ENCODE results near the gene AKAP17A. TPM values are rescaled to one million over a fixed set of nuclear protein-coding genes. Genes with fewer than 3 reads are reported as not detected.
"Not testable (repeated sequence)": the region's sequence is repeated elsewhere in the genome, so short reads cannot be mapped to it uniquely, and the experiment has no call there.

AKAP17A gene
- total and polyA plus RNA-seq, 8 donors, result 20.5 to 106 (median 28.1) TPM

GRCh38 chrX:1561164-1561563, 30.2 kb upstream of the AKAP17A start:
- FAIRE-seq, result no peak
- ATAC-seq, result no peak
- Histone ChIP-seq H3K9me3 (no peaks in the 10 kb centered on the region), H3K27me3 (no peaks in the 10 kb centered on the region), H3K27ac (no peak overlapping the region), H3K4me1 (no peaks in the 10 kb centered on the region), H3K4me3 (no peak overlapping the region), H3K36me3 (no peaks in the 10 kb centered on the region)
- DNase-seq, result no peak
- intact Hi-C loops (cut with DNase I), result no loop called here
- WGBS, 2 donors, result 44 to 52% methylated on average over 2 of the region's 2 CpGs
- TF ChIP-seq CTCF (IDR thresholded peaks at IDR 0.05), result no peak

- H3K36me3 ChIP-seq; ATAC-seq; intact Hi-C loops (cut with DNase I); FAIRE-seq; H3K27me3 ChIP-seq; H3K4me3 ChIP-seq; H3K27ac ChIP-seq; H3K9me3 ChIP-seq; H3K4me1 ChIP-seq; DNase-seq: not testable (repeated sequence)
- 72 to 88% methylated on average over 7 of the region's 7 CpGs for WGBS, 2 donors
Observed at GRCh38 chrX:1564077-1564476, 27.3 kb upstream of the AKAP17A start.

GRCh38 chrX:1564750-1565683, 26.4 kb upstream of the AKAP17A start:
- intact Hi-C loops (cut with DNase I), result no loop called here
- no peaks in the 10 kb centered on the region for H3K36me3 ChIP-seq
- H3K4me3 ChIP-seq, result no peak overlapping the region
- H3K27ac ChIP-seq, result no peak overlapping the region
- H3K9me3 ChIP-seq, result no peaks in the 10 kb centered on the region
- WGBS, 2 donors, result 31 to 59% methylated on average over 10 of the region's 10 CpGs
- no peaks in the 10 kb centered on the region for H3K27me3 ChIP-seq
- H3K4me1 ChIP-seq, result no peaks in the 10 kb centered on the region
- FAIRE-seq, result no peak
- ATAC-seq, result no peak
- DNase-seq, result no peak
- TF ChIP-seq CTCF (IDR thresholded peaks at IDR 0.05), result no peak

- FAIRE-seq, DNase-seq, H3K36me3 ChIP-seq, H3K27me3 ChIP-seq, H3K27ac ChIP-seq, ATAC-seq, H3K4me3 ChIP-seq, H3K9me3 ChIP-seq, H3K4me1 ChIP-seq: not testable (repeated sequence)
- intact Hi-C loops (cut with DNase I), result loop anchor here in 1 of 3 donors (10.0 kb wide), 1 partner anchor 109 kb away; no protein-coding TSS in a partner anchor
- 77 to 86% methylated on average over 19 of the region's 19 CpGs for WGBS, 2 donors
Observed at GRCh38 chrX:1574181-1574580, 17.2 kb upstream of the AKAP17A start.

GRCh38 chrX:1576201-1576992, 15.0 kb upstream of the AKAP17A start:
- no peak for TF ChIP-seq CTCF (IDR thresholded peaks at IDR 0.05)
- 43 to 54% methylated on average over 6 of the region's 6 CpGs for WGBS, 2 donors
- H3K27me3 ChIP-seq, result no peaks in the 10 kb centered on the region
- ATAC-seq (no peak), FAIRE-seq (no peak), DNase-seq (no peak)
- H3K4me3 ChIP-seq, result no peak overlapping the region
- H3K36me3 ChIP-seq, result no peaks in the 10 kb centered on the region
- no peak overlapping the region for H3K27ac ChIP-seq
- H3K4me1 ChIP-seq, result no peaks in the 10 kb centered on the region
- no peaks in the 10 kb centered on the region for H3K9me3 ChIP-seq
- intact Hi-C loops (cut with DNase I), result loop anchor here in 1 of 3 donors (10.0 kb wide), 1 partner anchor 112 kb away; no protein-coding TSS in a partner anchor

All from pancreas (tissue), 10 donors.